Measurements from ENCODE around the gene PRR15L. TPM values are rescaled to one million over a fixed set of nuclear protein-coding genes. Genes with fewer than 3 reads are reported as not detected.
"Not testable (repeated sequence)": the region's sequence is repeated elsewhere in the genome, so short reads cannot be mapped to it uniquely, and the experiment has no call there.

PRR15L gene
- polyA plus RNA-seq, 1 experiment = not detected

DNA sequence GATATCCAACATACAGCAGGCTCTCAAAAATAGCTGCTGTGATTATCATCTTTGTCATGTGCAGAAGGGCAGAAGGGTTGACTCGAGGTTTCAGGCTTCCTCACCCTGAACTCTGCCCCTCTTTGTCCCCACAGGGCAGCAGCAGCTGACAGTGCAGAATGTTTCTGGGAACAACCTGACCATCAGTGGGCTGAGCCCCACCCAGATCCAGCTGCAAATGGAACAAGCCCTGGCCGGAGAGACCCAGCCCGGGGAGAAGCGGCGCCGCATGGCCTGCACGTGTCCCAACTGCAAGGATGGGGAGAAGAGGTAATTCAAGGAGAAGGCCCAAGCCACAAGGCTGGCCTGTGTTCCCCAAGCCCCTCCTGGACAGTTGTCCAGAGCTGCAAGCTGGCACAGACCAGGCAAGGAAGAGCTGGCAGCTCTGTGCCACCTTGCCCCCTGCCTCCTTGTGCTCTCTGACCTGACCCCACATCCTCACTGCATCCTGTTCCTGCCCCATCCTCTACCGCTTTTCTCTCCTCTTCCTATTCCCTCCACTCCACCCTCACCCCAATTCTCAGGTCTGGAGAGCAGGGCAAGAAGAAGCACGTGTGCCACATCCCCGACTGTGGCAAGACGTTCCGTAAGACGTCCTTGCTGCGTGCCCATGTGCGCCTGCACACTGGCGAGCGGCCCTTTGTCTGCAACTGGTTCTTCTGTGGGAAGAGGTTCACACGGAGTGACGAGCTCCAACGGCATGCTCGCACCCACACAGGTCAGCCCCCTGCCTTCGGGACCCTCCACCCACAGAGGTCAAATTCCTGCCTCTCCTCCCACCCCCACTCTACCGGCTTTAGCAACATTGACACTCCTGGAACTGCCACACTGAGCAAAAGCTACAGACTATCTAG, 32.7 kb downstream of the PRR15L start:
- H3K27me3 ChIP-seq (ENCODE audit: control insufficient read depth, insufficient read depth, low read length) = no peaks in the 10 kb centered on the region
- H3K4me3 ChIP-seq (ENCODE audit: low read depth, low read length) = no peak overlapping the region
- ChIA-PET POLR2A (no interaction called here), CTCF (interaction anchor here (0.6 to 2.4 kb wide), 6 partner anchors 22 to 147 kb away, joined by 3 to 13 read pairs (median 4); no protein-coding TSS in a partner anchor)
- TF ChIP-seq, protein P1, sequence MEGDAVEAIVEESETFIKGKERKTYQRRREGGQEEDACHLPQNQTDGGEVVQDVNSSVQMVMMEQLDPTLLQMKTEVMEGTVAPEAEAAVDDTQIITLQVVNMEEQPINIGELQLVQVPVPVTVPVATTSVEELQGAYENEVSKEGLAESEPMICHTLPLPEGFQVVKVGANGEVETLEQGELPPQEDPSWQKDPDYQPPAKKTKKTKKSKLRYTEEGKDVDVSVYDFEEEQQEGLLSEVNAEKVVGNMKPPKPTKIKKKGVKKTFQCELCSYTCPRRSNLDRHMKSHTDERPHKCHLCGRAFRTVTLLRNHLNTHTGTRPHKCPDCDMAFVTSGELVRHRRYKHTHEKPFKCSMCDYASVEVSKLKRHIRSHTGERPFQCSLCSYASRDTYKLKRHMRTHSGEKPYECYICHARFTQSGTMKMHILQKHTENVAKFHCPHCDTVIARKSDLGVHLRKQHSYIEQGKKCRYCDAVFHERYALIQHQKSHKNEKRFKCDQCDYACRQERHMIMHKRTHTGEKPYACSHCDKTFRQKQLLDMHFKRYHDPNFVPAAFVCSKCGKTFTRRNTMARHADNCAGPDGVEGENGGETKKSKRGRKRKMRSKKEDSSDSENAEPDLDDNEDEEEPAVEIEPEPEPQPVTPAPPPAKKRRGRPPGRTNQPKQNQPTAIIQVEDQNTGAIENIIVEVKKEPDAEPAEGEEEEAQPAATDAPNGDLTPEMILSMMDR (IDR thresholded peaks at IDR 0.05; ENCODE audit: insufficient read depth, low read depth, low read length) = no peak
- no peak for DNase-seq (ENCODE audit: low read depth)
- peaks cover 19% of the 10 kb centered on the region for H3K36me3 ChIP-seq (ENCODE audit: control insufficient read depth, insufficient read depth, low read length)

DNA sequence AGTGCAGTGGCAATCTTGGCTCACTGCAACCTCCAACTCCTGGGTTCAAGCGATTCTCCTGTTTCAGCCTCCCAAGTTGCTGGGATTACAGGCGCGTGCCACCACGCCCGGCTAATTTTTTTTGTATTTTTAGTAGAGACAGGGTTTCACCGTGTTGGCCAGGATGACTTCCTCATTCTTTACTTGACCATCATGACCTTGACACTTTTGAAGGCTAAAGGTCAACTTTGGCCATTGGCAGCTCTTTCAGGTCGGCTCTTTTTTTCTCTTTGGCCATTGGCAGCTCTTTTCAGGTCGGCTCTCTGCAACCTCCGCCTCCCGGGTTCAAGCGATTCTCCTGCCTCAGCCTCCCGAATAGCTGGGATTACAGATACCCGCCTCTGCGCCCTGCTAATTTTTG, 37.8 kb downstream of the PRR15L start:
- DNase-seq (ENCODE audit: low read depth); H3K4me3 ChIP-seq (ENCODE audit: low read depth, low read length); H3K27me3 ChIP-seq (ENCODE audit: control insufficient read depth, insufficient read depth, low read length): not testable (repeated sequence)
- peaks cover 19% of the 10 kb centered on the region for H3K36me3 ChIP-seq (ENCODE audit: control insufficient read depth, insufficient read depth, low read length)
- ChIA-PET POLR2A (interaction anchor here (0.7 kb wide), 1 partner anchor 24 kb away, joined by 8 read pairs; no protein-coding TSS in a partner anchor), CTCF (interaction anchor here (1.2 kb wide), 1 partner anchor 30 kb away, joined by 4 read pairs; no protein-coding TSS in a partner anchor)

DNA sequence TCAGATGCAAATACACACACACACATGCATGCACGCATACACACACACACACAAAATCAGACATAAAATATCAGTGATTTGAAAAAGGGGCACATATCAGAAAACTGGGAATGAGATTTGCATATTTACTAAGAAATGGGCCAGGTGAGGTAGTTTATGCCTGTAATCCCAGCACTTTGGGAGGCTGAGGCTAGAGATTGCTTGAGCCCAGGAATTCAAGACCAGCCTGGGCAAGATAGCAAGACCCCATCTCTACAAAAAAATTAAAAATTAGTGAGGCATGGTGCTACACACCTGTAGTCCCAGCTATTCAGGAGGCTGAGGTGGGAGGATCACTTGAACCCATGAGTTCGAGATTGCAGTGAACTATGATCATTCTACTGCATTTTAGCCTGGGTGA, 38.7 kb downstream of the PRR15L start:
- TF ChIP-seq, protein P1 (IDR thresholded peaks at IDR 0.05; ENCODE audit: insufficient read depth, low read depth, low read length) = no peak
- Histone ChIP-seq H3K4me3 (ENCODE audit: low read depth, low read length) (no peak overlapping the region), H3K36me3 (ENCODE audit: control insufficient read depth, insufficient read depth, low read length) (peaks cover 18% of the 10 kb centered on the region), H3K27me3 (ENCODE audit: control insufficient read depth, insufficient read depth, low read length) (no peaks in the 10 kb centered on the region)
- no peak for DNase-seq (ENCODE audit: low read depth)
- CTCF ChIA-PET = interaction anchor here (0.6 to 0.9 kb wide), 2 partner anchors 10 to 33 kb away, joined by 4 read pairs; no protein-coding TSS in a partner anchor
- POLR2A ChIA-PET = no interaction called here

DNA sequence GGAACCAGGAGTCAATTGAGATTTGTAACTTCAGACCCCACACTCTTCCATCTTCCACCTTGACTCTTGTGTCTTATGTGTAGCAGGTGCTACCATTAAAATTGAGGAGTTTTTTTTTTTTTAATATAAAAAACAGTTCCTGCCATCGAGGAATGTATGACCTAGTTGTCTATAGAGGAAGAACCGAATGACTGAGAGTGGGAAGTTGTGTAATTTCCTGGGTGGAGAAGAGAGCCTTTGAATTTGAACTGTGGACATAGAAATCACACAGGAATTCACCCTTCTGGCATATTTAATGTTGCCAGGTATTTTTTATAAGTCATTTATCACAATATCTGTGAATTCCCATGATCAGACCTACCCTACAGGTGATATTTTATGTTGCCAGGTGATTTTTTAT, 39.7 kb downstream of the PRR15L start:
- peaks cover 14% of the 10 kb centered on the region for H3K36me3 ChIP-seq (ENCODE audit: control insufficient read depth, insufficient read depth, low read length)
- no peak for DNase-seq (ENCODE audit: low read depth)
- no peaks in the 10 kb centered on the region for H3K27me3 ChIP-seq (ENCODE audit: control insufficient read depth, insufficient read depth, low read length)
- TF ChIP-seq, protein P1 (IDR thresholded peaks at IDR 0.05; ENCODE audit: insufficient read depth, low read depth, low read length) = no peak
- no peak overlapping the region for H3K4me3 ChIP-seq (ENCODE audit: low read depth, low read length)
- CTCF ChIA-PET = no interaction called here
- POLR2A ChIA-PET = no interaction called here

DNA sequence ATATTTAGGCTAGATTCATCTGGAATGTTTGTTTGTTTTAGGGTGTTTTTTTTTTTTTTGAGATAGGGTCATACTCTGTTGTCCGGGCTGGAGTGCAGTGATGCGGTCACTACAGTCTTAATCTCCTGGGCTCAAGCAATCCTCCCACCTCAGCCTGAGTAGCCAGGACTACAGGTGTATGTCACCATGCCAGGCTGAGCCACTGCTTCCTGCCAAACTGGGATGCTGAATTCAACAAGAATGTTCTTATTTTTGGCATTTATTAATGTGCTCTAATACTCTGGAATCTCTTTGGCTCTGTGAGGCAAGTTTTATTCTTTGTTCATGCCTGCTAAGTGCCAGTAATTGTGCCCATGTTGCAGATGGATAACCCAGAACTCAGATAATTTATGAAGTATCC, 40.1 kb downstream of the PRR15L start:
- POLR2A ChIA-PET = no interaction called here
- H3K36me3 ChIP-seq (ENCODE audit: control insufficient read depth, insufficient read depth, low read length) = peaks cover 11% of the 10 kb centered on the region
- CTCF ChIA-PET = no interaction called here
- TF ChIP-seq, protein P1 (IDR thresholded peaks at IDR 0.05; ENCODE audit: insufficient read depth, low read depth, low read length) = no peak
- no peaks in the 10 kb centered on the region for H3K27me3 ChIP-seq (ENCODE audit: control insufficient read depth, insufficient read depth, low read length)
- H3K4me3 ChIP-seq (ENCODE audit: low read depth, low read length) = no peak overlapping the region
- no peak for DNase-seq (ENCODE audit: low read depth)

Measured in BJ (cell line).